ENCODE measurements around the gene SLC37A2.
A peak's percentile ranks its signal among the peaks of the same experiment; 100 is the strongest.
"Not testable (repeated sequence)": the region's sequence is repeated elsewhere in the genome, so short reads cannot be mapped to it uniquely, and the experiment has no call there.

The SLC37A2 gene

GRCh38 chr11:125085301-125086081 is 22.4 kb downstream of the SLC37A2 start:
- no peak for DNase-seq

- no peak for DNase-seq
Observed at GRCh38 chr11:125086633-125087296, 23.7 kb downstream of the SLC37A2 start.

DNA sequence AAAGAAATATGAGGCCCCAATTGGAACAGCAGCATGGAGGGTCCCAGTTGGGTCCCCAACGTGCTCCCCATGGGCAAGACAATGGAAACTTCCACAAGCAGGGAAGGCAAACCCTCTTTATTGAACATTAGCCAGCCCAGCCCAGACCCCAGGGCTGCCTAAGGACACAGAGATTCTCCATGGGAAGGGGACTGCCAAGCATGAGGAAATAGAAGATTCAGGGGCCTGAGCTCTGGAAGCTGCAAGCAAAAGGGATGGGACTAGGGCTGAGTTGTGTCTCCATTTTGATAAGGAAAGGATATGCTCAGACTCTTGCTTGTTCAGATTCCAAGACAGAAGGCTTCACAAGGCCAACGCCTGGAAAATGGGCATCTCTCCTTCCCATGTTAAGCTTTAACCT is 25.0 kb downstream of the SLC37A2 start:
- DNase-seq = no peak

DNA sequence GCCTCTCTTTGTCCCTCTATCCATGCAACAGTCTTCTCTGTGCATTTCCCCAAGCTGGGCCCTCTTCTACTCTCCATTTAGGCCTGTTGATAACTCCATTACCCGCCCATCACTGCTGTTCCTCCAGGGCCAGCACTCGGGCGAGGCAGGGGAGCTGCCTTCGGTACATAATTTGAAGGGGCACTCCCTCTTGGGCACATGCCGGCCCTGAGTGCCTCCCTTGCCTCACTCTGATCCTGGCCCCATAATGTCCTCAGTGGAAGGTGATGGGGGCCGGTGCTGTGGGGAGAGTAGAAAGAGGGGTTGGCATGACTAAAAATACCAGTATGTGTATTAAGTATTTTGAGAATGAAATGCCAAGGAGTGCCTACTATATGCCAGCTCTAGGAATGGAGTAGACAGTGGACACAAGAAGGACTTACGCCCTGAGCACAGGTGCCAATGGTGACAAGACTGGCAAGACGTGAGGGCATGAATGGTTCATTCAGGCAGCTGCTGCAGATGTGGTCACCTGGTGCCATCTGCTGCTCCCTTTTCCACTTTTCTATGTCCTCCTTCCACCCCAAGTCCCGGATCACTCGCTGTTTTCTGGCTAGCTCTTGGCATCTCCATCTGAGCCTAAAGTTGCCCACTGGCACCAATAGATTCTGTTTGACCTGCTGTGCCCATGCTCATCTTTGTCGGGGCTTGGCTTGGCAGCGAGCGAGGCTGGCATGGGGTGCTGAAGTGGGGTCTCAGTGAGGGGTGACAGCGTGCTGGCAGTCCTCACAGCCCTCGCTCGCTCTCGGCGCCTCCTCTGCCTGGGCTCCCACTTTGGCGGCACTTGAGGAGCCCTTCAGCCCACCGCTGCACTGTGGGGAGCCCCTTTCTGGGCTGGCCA is 25.7 kb downstream of the SLC37A2 start:
- no peak for DNase-seq

DNA sequence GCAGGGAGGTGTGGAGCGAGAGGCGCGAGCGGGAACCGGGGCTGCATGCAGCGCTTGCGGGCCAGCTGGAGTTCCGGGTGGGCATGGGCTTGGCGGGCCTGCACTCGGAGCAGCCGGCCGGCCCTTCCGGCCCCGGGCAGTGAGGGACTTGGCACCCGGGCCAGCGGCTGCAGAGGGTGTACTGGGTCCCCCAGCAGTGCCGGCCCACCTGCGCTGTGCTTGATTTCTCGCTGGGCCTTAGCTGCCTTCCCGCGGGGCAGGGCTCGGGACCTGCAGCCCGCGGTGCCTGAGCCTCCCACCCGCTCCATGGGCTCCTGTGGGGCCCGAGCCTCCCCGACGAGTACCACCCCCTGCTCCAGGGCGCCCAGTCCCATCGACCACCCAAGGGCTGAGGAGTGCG is 26.4 kb downstream of the SLC37A2 start:
- DNase-seq = not testable (repeated sequence)

- DNase-seq = not testable (repeated sequence)
Observed at GRCh38 chr11:125090151-125090550, 27.0 kb downstream of the SLC37A2 start.

DNA sequence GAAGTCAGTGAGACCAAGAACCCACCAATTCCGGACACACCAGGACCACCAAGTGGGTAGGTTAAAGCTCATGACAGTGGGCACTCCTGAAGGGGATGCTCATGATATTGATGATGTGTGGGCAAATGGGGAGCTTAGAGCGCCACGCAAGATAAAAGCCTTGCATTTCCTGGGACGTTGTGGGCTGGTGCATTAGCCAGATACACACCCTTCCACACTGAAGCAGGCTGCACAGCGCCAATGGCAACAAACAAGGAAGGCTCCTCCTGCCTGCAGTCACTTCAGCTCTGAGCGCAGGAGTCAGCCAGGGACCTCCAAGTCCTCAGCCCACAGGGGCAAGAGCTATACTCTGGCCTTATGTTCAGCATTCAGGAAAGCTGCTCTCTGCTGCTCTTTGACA is 27.7 kb downstream of the SLC37A2 start:
- DNase-seq = no peak

- DNase-seq = no peak
Observed at GRCh38 chr11:125091247-125091876, 28.3 kb downstream of the SLC37A2 start.

DNA sequence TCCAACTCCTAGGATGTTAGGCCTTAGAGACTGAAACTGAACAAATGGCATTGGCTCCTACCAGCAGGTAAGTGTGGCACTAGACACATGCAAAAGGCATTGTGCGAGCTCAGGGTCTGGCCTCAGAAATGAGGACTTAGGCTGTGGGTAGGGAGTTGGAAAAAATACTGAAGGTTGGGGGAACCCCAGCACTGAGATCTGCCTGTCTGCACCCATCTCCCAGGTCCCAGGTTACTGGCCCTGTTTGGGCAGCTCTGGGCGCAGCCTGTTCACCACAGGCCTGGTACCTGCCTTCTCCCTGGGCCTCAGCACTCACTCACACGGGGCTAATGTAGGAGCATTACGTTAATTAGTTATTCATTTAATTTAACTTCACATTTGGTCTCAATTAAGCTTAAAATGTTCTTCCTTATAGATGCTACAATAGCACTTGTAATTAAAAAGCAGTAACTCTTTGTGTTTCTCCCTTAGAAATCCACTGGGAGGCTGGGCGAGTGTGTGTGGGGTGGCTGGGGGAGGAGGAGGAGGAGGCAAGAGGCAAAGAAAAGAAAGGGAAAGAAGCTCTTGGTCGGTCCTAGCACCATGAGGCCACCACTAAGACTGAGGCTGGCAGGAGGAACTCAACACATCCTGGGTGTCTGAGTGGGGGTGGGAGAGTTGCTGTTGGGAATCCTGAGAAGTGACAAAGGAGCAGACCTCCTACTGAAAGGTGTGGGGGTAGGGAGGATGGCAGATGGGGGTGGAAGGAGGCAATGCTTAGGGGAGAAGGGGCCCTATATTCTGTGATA is 29.0 kb downstream of the SLC37A2 start:
- DNase-seq = no peak

- no peak for DNase-seq
Observed at GRCh38 chr11:125092669-125093068, 29.6 kb downstream of the SLC37A2 start.

DNA sequence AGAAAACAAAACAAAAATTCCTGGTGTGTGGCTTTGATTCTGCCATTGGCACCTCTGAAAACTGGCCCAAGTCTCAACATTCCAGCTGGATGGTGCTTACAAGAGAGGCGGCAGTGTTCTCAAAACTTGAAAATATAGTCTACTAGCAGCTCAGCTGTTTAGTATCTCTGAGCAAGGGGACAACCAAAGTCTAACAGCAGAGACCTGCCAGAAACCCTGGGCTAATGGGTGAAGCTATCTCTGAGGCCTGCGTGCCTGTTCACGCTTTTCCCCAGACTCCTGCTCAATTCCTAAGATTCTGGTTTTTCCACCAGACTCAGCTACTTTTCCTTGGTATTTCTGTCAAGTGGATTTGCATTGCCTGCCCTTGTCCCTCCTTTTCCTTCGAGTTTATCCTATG is 30.4 kb downstream of the SLC37A2 start:
- no peak for DNase-seq

- DNase-seq = no peak
Observed at GRCh38 chr11:125094731-125095130, 31.6 kb downstream of the SLC37A2 start.

- no peak for DNase-seq
Observed at GRCh38 chr11:125100136-125100535, 37.0 kb downstream of the SLC37A2 start.

GRCh38 chr11:125101596-125101995 is 38.5 kb downstream of the SLC37A2 start:
- no peak for DNase-seq

DNA sequence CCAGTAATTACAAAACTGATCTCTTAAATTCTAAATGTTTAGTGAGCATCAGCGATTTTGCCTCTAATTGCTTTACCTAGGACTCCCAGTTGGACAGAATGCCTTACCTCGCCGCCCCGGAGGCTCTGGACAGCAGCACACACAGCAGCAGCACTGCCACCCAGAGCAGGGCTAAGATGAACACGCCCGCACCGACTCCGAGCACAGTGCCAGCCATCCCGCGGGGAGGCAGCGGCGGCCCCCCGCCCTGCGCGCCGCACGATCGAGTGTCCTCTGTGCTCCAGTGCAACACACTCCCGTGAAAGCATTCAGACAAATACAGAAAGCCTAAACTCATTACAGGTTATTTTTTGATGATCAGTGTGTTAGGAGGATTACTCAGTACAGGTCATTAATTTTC is 38.9 kb downstream of the SLC37A2 start:
- no peak for DNase-seq

- DNase-seq = no peak
Observed at GRCh38 chr11:125102510-125102909, 39.4 kb downstream of the SLC37A2 start.

- DNase-seq = no peak
Observed at GRCh38 chr11:125105926-125106325, 42.8 kb downstream of the SLC37A2 start.

- no peak for DNase-seq
Observed at GRCh38 chr11:125108469-125108868, 45.4 kb downstream of the SLC37A2 start.

GRCh38 chr11:125110506-125110905 is 47.4 kb downstream of the SLC37A2 start:
- DNase-seq = no peak

DNA sequence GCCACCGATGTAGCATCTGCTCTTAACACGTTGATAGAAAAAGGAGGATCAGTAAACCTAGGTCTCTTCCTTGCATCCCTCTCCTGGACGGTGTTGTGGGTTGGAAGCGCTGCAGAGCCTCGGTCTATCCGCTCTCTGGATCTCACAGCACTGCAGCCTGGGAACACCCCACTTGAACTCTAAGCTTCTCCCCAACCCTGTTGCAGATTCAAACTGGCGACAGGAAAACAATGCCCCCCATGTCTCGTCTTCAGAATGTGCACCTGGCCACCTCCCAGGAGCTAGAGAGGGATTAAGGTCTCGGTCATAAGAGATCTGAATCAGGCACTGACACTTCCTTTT is 47.9 kb downstream of the SLC37A2 start:
- no peak for DNase-seq

DNA sequence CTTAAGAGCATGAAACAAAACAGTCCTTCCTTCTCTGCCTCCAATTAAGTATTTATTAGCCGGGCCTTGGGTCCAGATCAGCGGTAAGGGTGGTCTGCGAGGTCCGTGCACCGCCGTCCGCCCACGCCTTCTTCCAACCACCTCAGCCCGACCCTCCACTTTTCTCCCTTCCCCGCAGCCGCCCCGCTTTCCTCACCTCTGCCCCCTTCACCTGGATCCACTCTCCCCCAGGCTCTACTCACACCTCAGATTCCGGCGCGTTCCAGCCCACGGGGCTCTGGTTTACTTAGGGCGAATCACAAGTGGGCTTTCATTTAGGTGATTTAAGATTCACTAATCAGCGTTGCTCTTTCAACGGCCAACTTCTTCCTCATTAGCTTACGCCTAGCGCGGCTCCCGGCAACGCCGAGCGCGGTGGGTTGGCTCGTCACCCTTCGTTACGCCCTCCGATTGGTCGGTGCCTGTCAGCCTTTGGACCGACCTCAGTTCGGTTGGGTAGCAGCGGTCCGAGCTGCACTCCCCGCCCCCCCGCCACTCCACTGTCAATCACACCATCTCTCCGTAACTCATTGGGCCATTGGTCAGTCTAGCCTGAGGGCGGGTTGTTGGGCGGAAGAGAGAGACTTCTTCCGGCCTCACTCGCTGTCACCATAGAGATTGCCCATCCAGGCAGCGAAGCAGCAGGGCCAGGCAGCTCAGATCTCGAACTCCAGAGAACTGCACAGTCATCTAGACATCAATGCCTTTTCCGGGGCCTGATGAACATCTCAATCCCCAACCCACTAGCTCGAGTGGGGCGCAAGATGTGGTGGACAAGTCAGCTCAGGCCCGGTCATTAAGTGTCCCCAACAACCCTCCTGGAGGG is 48.5 kb downstream of the SLC37A2 start, which contains the start of gene TMEM218:
Gene TMEM218, minus strand, starts transcription at position 284 of the 865 bp plus-strand sequence. CDS start 9,385 bp downstream, outside the sequence.
- peak; percentile 99 for DNase-seq
